GM21786 (cell line): ENCODE results near the gene SLC5A8.
"Not testable (repeated sequence)": the region's sequence is repeated elsewhere in the genome, so short reads cannot be mapped to it uniquely, and the experiment has no call there.

Experiments used
- ATAC-seq: cut with Tn5 transposase; IDR thresholded peaks from one replicate; pipeline ENCODE4 v1.9.1; 2021; ENCODE audit not compliant: unreplicated experiment

Gene SLC5A8

DNA sequence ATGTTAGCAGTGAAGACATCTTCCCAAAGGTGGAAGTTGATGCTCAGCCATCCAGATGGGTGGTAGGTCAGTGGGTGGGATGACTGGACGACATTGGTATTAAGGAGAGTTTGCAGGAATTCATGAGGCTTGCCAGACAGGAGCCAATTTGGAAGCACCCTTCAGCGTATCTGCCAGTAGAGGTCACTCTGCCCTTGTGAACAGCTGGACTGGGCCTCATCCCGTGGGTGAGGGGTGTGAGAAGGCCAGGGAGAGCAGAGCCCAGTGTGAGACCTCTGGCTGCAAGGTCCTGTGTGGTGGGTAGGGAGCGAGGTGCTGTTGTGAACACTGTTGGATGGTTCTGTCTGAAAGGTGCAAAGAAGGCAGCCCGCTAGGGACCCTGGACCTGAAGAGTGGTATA, 37.7 kb downstream of the SLC5A8 start:
- ATAC-seq: no peak

DNA sequence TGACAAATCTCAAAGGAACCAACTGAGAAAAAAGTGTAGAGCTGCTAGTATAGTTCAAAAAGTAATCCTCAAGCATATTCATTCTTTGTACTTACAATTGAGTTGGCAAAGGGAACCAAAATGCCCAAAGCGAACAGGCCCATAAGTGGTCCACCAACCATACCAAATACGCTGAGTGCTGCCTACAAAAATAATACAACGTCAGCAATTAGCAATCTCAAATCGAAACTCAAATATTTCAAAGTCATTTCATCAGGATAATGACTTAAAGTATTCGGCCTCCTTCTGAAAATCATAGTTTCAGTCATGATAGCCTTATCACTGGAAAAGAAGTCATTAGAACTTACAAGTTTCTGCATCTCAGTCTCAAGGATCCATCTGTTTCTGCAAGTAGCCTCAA, 42.0 kb downstream of the SLC5A8 start:
- ATAC-seq: no peak

DNA sequence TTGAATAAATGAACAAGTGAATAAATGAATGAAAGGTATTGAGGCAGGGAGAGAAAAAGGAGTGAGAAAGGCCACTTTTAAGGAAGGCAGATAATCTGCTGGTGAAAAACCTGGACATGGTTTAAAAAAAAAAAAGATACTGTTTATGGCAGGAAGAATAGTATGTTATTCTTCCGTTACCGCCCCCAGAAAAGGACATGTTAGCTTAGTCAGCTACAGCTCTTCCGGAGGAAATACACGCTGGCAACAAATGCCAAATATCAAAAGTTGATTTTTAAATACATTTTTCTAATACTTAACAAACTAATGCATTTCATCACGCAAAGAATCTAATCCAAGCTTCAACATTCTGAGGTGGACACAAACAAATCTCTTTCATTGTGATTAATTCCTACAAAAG, 43.2 kb downstream of the SLC5A8 start:
- ATAC-seq: no peak

DNA sequence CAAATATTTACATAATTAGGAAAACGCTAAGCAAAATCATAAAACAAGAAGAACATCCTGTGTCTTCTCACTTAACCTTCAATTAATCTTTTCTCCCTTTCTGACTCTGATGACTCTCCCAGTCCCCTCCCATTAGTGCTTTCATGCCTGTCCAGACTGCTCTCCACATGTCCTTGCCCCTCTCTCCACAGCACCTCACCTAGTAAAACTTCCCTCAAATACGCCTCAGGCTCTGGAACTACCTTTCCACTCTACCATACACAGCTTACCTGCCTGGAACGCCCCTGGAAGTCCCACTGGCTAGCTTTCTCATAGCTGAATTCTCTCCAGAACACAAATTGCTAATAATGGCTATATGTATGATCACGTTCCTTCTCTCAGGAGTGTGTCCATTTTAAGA, 44.7 kb downstream of the SLC5A8 start:
- ATAC-seq: no peak

DNA sequence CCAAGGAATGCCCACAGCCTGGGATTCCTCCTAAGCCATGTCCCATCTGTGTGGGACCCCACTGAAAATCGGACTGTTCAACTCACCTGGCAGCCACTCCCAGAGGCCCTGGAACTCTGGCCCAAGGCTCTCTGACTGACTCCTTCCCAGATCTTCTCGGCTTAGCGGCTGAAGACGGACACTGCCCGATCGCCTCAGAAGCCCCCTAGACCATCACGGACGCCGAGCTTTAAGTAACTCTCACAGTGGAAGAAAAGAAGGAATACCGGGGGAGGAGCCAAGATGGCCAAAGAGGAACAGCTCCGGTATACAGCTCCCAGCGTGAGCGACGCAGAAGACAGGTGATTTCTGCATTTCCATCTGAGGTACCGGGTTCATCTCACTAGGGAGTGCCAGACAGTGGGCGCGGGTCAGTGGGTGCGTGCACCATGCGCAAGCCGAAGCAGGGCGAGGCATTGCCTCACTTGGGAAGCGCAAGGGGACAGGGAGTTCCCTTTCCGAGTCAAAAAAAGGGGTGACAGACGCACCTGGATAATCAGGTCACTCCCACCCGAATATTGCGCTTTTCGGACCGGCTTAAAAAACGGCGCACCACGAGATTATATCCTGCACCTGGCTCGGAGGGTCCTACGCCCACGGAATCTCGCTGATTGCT, 64.1 kb downstream of the SLC5A8 start:
- ATAC-seq: not testable (repeated sequence)

DNA sequence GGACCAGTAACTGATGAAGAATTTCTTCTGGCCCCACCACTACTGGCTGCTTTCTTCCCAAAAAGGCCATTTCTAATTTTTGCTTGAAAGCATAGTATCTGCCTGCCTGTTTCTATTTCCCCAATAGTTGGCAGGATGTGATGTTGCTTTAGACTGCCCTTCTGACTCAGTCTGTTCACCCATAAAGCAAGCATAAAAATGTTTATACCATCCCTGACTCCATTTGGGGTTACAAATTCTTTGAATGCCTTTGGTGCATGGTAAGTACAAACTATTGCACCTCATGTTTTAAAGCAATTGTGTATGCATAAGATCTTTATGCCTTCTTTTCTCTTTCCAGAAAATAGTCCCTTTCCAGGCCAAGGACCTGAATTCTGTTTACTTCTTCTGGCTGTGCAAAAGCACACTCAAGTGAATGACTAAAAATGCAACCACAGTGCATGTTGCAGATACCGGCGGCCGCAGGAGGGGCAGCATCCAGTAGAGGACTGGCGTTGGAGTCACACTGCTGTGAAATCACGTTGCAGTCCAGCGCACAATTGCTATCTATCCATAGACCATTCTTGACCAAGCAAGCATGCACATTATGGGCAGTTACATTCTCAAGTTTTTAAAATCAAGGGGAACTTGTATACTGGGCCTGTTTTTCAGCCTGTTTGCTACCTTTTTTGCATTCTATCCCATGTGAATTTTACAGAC, 82.4 kb downstream of the SLC5A8 start:
- ATAC-seq: no peak

DNA sequence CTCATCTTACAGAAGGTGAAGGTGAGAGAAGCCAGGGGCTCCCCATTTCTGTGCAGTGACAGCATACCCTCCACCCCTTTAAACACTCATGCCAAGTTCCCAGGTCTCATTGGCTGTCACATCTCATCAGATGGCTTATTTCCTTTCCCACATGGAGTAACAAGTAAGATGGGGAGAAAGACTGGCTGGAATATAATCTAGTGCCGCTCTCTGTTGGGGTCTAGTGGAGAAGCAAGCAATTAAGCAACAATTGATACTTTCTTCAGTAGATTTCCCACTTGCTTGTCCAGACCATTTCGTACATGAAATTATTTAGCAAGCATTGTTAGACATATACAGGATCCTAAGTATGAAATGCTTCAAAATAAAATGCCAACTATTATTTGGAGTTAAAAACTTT, 92.2 kb downstream of the SLC5A8 start:
- no peak for ATAC-seq

DNA sequence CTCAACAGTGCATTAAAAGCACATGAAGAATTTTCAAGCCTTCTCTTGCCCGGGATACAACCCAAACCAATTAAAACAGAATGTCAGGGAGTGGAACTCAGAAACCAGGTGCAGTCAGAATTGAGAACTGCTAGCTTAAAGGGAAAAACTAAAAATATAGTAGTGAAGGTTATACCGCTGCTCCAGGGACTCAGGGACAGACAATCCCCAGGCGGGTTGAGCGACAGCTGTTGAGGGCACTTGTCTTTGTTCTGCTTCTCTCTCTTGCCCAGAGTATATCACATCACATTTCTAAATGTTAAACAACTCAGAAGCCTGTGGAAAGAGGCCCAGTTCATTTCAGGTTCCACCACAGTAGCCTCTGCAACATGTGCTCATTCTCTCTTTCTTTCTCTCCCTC, 93.1 kb downstream of the SLC5A8 start:
- no peak for ATAC-seq

DNA sequence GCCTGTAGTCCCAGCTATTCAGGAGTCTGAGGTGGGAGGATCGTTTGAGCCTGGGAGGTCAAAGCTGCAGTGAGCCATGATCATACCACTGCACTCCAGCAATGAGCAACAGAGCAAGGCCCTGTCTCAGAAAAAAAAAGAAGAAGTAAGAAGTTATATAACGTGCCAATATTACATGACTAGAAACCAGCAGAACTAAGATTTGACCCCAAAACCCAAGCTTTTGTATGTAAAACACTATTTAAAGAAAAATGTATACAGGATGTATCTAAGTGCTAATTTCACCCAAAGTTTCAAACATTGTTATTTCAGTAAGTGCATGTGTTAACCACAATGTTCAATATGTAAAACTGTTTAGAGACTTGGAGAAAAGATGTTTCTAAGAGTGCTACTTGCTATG, 94.7 kb downstream of the SLC5A8 start:
- no peak for ATAC-seq

DNA sequence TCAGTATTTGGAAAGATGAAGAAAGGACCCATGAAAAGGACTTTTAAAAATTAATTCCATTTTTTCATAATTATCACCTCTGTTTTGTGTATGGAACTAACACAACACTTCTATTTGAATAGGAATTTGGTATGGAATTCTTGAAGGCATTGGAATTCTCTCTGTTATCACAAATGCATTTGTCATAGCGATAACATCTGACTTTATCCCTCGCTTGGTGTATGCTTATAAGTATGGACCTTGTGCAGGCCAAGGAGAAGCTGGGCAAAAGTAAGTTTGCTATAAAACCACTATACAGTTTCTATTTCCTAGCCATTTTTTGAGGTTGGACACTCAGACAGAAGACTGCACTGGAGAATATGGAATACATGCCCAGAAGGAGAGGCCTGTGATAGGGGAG, 98.6 kb downstream of the SLC5A8 start:
- no peak for ATAC-seq

DNA sequence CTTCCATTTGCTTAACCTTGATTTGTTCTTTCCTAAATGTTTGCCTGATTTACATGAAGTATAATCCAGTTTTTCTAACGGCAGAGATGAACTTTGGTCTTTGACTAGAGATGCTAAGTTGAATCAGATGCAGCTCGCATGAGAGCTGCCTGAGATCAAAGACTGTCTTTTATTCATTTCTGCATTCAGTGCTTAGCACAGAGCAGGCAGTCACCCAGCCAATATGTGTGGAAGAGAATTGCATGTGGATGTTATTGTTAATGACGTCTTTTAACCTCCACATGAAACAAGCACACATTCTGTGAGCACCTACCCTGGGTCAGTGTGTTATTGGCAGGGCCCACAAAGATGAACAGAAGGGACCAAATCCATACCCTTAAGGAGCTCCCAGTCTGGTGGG, 99.2 kb downstream of the SLC5A8 start:
- ATAC-seq: no peak

DNA sequence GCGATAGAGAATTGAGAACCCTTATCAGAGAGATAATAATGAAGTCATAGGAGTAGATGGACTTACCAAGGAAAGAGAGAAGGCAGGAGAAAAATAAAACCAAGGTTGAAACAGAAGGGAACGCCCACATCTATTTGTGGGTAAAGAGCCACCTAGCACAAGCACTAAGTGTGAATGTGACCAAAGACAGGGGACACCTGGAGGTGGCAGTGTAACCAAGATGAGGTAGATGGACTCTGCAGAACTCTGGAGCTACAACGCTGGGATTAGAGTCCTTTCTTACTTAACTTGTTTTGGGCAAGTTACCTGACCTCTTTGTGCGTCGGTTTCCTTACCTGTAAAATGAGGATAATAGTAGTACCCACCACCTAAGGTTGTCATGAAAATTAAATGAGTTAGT, 101.9 kb downstream of the SLC5A8 start:
- no peak for ATAC-seq

DNA sequence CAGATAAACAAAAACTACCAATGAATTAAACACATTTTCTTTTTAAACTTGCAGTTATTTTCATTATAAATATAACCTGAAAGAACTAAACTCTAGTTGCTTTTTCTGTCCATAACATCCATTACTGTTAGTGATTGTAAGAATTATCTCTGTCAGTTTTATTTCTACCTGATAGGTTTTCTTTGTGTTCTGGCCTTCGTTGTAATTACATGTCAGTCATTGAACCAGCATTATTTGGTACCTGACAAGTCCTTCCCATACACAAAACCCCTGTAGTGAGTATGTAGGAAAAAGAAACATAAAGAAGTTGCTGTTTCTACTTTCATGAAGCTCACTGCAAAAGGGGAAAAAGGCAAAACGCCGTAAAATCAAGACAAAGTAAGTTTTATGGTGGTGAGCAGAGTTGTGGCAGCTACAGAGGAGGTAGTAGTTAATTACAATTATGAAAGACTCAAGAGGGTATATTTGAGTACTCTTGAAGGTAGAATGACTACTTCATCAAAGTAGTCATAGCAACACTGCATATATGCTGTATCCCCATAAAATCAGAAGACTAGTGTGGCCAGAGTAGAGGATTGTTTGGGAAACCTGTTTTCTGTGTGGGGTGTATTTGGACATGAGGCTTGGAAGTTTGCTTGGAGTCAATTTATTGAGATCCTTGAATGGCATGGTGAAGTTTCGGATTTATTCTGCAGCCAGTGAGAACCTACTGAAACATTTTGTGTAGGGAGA, 102.8 kb downstream of the SLC5A8 start:
- ATAC-seq: no peak
